Suppressor macrophage treated with lipopolysaccharide for 1 hour (primary cell): ENCODE measurements around the gene RBM28.
A peak's percentile ranks its signal among the peaks of the same experiment; 100 is the strongest.

Experiments
- DNase-seq, 3 donors: peaks; one replicate each; pipeline ENCODE4 v3.0.0-alpha.2; 2020 to 2022

The RBM28 gene

DNA sequence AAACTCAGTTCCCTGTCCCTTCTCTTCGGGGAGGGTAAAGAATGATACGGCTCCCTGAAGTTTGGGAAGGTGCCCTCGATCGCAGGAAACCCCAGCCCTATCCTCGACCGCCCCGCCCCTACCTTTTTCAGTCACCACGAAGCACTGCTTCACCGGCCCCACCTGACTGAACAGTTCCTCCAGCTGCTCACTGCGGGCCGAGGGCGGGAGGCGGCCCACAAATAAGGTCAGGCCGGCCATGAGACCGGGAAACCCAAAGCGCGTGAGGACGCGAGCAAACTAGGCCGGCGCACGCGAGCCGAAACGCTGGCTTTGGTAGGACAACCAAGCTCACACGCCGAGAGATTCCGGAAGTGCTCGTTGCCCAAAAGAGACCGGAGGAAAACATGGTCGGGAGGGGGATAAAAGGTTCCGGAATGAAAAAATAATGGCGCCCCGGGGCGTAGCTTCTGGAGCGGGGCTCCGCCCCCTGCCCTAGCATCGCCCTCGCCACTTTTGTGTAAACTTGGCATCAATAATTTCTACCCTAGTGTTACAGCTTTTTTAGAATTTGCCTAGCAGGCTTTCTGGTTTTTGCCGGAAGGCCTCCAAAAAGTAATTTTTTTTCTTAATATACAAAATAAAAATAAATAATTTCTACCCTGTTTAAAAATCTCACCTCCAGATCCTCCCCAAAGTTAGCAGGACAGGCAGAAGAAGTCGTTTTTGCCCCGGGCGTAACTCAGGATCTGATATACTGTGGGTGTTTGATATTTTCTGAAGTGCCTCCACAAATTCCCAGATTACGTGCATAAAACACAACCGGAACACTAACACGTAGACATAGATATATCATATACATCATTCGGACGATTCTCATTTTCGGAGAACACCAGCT, at the start of gene RBM28:
TSS of gene RBM28 (minus strand) at position 355 of the 877 bp plus-strand sequence. CDS start at position 240, 115 bp downstream.
- DNase-seq = peak; percentile 95 to 96 (median 95)

DNA sequence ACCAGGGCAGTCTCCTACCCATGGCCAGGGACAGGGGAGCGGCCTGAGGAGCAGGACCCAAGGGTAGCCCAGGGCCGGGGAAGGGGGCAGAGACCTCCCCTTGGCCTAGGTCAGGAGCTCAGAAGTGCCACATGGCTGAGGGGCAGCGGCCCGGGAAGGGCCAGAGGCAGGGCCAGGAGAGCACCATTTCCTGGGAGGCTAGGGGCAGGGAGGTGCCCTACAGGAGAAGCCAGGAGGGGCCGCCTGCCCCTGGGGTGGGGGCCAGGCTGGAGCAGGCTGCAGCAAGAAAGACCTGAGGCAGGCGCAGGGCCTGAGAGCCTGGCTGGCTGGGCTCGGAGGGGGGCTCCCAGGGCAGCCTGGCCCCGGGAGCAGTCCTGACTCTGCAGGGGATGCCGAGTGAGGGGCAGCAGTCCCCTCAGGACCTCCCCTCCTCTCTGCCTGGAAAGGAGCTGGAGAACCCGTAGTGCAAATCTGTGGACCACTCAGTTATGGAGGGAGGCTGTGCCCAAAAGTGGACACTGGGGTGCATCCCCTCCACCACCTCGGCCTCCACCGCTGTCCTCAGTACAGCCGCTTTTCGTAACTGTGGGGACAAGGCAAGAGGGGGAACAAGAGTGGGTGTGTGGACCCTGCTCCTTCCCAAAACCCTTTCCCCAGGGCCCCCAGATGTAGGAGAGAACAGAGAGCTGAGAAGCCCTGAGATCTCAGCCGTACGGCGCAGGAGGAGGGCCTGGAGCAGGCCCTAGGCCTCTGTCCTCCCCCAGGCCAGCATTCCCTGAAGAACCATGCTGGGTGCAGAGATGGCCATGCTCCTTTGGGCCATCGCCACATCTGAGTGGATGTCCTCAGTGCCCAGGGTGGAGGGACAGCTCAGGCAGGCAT, 49.0 kb upstream of the RBM28 start:
- no peak for DNase-seq

- DNase-seq = no peak
These were observed 48.1 kb upstream of the RBM28 start for GRCh38 chr7:128391805-128392204.

DNA sequence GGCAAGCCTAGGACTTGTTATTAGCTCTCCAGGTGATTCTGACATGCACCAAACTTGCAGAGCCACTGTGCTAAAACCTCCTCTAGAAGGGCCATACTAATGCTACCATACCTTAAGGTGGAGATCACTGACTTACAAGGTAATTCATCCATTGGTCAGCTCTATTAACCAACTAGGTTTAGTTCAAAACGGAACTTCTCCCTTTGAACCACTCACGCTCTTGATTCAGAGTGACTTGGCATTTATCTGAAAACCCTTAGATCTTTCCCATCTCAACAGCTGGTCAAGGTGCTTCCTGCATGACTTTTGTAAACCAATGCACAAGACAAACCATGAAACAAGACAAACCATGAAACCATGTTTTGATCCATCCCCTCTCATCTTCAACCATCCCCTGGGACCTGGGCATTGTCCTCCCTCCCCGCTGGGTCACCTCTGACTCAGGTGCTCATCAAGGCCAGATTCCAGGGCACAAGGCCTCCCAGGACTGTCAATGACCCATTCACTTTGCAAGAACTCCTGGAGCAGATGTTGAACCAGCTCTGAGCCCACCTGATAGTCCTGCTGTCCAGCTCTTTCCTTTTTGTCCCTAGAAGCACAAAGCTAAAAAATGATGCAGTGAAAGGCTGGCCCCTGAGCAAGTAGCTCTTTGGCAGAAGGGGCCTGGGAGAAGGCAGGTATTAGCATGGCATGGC, 47.3 kb upstream of the RBM28 start:
- DNase-seq = no peak

DNA sequence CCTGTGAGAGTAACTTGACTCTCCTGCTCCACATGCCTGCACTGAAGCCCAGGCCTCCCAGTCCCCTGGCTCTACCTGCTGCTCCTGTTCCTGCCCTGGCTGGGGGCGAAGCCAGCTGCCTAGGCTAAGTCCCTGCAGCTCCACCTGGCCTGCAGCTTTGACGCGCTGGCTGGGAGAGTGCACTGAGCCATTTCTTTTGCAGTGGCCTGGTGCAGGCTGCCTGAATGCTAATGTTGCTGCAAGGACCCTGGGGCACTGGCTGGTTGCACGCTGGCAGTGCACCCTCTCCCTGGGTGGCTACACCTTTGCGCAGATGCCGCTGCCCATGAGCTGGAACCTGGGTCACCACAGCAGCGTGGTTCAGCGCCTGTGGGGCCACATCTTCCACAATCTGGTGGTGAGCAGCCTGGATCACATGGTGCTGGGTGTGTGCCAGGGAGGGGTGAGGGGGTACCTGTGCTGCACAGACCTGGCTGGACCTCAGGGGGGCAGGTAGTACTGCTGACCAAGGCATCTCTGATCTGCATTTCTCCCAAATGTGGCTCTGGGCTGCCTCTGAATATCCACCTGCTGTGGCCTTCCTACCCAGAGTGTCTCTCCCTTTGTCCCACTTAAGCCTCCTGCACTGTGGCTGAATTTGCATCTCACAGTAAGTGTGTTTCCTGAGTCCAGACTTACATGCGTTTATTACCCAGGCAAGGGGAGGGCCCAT, 46.1 kb upstream of the RBM28 start:
- no peak for DNase-seq

GRCh38 chr7:128389085-128389617, 45.4 kb upstream of the RBM28 start:
- no peak for DNase-seq

DNA sequence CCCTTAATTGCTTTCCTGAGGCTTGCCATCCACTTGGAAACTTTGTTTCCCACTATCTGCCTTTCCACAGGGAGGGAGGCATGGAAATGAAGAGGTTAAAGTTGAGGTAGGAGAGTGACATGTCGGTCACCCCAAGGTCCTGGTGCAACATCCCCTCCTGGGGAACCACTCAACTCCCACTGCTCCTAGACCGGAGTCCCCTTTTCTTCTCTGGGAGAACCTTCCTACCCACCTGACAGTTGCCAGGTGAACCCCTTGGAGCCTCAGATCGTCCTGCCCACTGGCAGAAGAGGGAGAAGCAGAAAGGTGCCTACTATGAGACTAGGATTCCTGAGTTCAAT, 44.4 kb upstream of the RBM28 start:
- DNase-seq = no peak

DNA sequence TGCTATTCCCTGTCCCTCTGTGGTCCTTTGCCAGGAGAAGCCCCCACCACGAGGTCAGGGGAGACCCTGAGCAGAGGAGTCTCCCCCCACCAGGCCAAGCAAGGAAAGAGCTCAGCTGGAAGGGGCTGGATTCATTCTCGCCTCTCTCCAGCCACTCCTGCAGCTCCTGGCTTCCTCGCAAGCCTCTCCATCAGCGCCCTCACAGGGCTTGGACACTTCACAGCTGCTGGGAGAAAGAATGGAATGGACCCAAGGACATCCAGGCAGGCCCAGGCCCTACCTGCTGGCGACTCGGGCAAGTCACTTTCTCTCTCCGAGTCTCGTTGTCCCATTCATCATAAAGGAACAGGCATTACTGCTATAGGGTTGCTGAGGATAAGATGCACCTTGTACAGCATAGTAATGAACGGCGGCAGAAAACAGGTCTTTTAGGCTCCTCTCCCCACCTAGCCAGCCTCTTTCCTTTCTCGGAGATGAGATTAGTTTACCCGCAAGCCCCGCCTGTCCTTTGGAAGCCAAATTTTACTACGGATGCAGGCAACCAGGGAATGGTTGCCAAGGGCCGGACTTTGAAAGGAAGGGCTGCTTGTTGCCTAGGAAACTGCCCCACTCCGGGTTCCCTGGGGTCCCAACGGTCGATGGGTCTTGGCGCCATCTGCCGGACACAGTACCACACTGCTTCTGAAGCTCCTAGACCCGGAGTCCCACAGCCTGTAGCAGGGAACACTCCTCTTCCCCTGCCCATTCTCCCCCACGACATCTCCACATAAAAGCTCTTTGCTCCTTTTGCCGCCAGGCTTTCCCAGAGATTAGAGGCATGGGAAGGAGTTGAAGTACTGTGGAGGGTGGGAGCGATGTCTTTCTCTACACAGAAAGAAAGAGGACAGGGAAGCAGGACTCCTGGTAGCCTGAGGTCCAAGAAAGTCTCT, 43.8 kb upstream of the RBM28 start:
- DNase-seq = peak; percentile 76 to 86 (median 86)

GRCh38 chr7:128385988-128386925, 42.5 kb upstream of the RBM28 start:
- no peak for DNase-seq

DNA sequence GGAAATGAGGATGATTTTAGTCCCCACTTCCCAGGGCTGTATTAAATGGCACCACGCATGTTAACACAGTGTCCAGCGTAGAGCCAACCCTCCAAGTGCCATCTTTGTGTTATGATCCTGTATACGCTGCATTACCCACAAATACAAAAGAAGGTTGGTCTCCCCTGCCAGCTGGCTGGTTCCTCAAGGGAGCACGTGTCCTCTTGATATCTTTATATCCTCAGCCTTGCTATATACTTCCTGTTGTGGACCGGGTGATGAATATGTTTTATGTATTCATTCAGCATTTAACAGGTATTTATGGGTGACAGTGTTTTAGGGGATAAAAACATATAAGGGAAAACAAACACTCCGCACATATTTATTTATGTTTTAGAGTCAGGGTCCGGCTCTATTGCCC, 41.0 kb upstream of the RBM28 start:
- DNase-seq = no peak

DNA sequence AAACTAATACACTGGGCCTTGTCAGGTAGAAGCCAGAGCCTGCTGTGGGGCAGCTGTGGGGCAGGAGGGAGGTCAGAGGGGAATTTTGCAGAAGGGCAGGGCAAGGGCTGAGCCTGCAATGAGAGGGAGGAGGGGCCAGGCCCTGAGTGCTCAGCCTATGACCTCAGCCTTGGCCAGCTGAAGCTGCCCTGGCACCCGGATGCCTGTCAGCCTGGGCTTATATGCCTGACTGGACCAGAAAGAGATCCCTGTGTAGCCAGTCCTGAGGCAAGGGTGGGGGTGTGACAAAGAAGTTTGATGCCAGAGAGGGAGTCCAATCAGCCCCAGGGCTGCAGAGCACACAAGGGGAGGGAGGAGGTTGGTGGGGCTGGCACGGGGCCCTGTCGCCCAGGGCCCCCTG, 40.1 kb upstream of the RBM28 start:
- DNase-seq = peak; percentile 42 to 69 (median 55)

DNA sequence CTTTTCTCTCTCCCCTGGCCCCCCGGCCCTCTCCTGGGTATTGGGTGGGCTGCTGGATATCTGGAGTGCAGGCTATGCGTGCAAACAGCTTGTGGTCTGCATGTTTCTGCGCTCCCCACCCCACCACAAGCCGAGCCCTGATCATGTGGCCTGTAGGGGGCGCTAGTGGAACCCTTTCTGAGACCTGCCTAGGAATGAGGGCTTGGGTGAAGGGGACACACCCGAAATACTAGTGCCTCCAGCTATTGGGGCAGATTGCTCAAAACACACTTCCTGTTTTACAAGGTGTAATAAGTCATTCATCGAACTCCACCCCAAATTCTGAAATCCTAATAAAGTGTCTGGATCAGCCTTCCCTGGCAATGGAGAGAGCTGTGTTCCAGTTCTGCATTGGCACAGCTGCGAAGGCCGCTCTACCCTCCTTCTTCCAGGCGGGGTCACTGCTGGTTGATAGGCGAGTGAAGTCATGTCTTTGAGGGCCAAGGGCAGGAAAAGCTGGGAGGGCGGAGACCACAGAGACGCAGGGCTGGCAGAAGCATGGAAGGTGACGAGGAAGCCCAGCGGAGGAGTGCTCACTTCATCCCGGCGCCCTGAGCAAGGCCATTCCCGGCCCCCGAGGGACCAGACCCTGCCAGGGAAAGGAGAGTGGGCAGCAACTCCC, 37.6 kb upstream of the RBM28 start:
- peak in 1 of 3 donors; percentile 44 for DNase-seq

GRCh38 chr7:128380483-128381106, 36.9 kb upstream of the RBM28 start:
- no peak for DNase-seq

DNA sequence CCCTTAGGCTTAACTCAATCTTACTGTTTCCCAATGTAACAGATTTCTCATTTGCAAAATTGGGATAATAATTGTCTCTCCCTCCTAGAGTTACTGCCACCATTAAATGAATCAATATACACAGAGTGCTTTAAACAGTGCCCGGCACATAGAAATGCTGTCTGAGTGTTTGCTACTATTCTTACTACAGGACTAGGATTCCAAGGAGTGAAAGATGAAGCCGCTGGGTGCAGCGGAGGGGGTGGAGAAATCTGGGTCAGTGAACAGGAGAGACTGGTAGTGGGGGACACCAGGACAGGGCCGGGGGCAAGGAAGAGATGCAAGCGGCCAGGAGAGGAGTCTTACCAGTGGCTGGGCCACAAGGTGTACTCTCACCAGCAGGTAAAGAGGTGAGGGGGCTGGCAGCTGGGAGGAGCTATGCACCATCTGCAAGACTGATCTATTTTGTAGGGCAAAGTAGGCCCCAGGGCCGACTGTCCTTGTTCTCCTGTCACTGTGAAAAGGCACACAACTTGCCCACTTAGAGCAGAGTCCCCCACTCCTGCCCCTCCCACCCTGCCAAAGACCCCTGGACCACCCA, 36.3 kb upstream of the RBM28 start:
- DNase-seq = no peak

DNA sequence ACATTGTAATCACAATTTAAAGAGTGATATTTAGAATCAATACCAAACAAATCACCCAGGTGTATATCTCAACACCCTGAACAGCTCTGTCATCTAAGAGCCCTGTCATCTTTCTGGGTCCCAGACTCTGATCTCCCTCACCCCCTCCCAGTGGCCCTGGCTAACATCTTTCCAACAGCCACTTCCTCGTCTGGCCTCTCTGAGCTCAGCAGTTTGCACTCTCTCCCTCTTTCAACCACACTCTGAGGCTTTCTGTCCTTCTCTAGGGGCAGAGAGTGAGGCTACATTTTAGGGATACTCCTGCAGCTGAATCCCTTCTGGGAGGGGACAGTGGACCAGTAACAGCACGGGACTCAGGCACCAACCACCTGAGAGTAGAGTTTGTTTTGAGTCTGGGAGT, 34.9 kb upstream of the RBM28 start:
- DNase-seq = no peak

GRCh38 chr7:128376077-128376476, 32.4 kb upstream of the RBM28 start:
- peak; percentile 47 to 58 (median 51) for DNase-seq

DNA sequence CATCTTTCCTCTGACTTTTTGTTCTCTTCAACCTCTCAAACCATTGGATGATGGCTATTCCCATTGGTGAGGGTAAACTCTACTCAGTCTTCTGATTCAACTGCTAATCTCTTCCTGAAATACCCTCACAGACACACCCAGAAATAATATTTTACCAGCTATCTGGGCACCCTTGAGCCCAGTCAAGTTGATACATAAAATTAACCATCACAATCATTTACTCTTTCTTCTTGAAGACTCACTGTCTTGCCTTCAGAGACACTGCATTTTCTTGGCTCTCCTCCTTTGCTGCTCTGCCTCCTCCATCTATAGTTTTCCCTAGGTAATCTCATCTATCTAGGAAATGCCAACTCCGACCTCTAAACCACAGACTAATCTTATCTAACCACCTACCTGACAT, 30.3 kb upstream of the RBM28 start:
- DNase-seq = no peak

DNA sequence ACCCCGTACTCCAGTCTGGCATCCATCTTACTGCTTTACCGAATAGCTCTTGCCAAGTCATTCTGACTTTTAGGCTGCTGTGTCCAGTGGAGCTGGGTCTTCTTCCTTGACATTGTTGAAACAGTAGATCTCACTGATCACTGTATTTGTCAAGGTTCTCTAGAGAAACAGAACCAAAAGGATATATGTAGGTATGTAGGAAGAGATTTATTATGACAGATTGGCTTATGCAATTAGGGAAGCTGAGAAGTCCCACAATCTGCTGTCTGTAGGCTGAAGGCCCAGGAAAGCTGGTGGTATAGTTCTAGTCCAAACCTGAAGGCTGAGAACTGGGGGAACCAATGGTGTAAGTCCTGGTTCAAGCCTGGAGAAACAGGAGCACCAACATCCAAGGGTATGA, 29.9 kb upstream of the RBM28 start:
- no peak for DNase-seq

DNA sequence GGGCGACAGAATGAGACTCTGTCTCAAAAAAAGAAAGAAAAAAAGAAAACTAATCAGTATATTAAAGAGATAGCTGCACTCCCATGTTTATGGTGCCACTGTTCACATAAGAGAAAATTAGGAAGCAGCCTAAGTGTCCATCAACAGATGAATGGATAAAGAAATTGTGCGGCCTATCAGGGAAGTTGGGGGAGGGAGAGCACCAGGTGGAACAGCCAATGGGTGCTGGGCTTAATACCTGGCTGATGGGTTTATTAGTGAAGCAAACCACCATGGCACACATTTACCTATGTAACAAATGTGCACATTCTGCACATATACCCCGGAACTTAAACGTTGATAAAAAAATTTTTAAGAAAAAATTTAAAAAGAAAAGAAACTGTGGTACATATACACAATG, 26.8 kb upstream of the RBM28 start:
- DNase-seq = no peak
